ENCODE data around the gene IRX5.

IRX5 gene

DNA sequence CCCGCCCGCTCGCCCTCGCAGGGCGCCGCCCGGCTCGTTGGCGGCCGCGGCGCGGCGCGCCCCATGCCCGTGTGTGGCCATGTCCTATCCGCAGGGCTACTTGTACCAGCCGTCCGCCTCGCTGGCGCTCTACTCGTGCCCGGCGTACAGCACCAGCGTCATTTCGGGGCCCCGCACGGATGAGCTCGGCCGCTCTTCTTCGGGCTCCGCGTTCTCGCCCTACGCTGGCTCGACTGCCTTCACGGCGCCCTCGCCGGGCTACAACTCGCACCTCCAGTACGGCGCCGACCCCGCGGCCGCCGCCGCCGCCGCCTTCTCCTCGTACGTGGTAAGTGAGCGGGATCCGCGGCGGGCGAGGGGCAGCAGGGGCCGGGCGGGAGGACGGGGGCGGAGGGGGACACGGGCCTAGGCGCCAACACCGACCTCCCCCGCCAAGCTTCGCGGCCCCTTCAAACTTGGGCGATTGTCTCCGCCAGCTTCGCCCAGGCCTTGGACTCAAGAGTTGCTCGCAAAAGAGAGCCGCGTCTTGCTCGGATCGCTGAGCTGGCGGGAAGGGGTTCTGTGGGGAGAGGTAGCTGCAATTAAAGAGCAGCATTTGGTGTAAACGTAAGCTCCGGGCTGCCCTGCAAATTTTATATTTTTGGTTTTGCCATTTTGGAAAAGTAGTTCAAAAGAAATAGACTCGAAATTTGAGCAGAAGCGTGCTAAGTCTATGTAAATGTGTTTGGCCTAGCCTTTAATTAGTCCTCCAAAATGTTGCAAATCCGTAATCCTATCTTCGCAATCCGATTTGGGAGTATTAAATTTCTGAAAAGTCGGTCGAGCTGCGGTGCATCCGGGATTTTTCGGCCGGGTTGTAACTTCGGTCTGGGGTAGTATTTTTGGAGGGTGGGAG, 702 bp downstream of the IRX5 start:
- no peak for DNase-seq

DNA sequence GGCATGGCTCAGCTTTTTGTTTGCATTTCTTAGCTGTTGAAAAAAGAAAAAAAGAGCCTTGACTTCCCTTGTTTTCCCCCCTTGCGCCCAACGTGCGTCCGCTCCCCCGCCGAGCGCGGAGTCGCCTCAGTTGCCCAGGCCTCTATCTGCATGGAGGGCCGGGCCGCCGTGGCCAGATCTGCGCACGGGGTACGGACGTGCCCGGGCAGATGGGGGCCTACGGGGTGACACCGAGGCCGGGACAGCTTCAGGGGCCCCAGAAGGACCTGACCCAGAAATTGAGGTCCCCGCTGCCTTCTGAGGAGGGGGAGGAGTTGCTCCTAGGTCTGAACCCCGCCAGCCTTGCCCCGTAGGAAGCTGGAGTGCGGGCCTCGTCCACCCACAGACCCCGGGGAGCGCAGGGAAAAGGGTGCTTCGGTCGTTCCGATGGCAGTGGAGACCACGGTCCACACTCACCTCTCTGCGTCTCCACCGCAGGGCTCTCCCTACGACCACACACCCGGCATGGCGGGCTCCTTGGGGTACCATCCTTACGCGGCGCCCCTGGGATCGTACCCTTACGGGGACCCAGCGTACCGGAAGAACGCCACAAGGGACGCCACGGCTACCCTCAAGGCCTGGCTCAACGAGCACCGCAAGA, 1.5 kb downstream of the IRX5 start:
- no peak for DNase-seq

DNA sequence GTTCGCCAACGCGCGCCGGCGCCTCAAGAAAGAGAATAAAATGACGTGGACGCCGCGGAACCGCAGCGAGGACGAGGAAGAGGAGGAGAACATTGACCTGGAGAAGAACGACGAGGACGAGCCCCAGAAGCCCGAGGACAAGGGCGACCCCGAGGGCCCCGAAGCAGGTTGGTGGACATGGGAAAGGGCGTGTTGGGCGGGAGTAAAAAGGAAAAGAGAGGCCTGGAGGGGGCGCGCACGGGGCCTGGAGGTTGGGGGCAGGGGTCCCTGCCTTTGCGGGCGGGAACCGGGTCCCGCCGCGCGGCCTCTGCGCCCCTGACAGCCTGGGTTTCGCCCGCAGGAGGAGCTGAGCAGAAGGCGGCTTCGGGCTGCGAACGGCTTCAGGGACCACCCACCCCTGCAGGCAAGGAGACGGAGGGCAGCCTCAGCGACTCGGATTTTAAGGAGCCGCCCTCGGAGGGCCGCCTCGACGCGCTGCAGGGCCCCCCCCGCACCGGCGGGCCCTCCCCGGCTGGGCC, 2.1 kb downstream of the IRX5 start:
- DNase-seq = no peak

DNA sequence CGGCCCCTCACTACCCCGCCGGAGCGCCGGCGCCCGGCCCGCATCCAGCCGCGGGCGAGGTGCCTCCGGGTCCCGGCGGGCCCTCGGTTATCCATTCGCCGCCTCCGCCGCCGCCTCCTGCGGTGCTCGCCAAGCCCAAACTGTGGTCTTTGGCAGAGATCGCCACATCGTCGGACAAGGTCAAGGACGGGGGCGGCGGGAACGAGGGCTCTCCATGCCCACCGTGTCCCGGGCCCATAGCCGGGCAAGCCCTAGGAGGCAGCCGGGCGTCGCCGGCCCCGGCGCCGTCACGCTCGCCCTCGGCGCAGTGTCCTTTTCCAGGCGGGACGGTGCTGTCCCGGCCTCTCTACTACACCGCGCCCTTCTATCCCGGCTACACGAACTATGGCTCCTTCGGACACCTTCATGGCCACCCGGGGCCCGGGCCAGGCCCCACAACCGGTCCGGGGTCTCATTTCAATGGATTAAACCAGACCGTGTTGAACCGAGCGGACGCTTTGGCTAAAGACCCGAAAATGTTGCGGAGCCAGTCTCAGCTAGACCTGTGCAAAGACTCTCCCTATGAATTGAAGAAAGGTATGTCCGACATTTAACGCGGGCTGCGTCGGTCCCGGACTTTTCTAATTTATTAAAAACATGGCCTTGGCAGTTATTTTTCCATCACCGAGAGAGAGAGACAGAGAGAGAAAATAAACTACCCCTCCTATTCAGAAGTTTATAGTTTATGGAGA, 2.8 kb downstream of the IRX5 start:
- DNase-seq = no peak

DNA sequence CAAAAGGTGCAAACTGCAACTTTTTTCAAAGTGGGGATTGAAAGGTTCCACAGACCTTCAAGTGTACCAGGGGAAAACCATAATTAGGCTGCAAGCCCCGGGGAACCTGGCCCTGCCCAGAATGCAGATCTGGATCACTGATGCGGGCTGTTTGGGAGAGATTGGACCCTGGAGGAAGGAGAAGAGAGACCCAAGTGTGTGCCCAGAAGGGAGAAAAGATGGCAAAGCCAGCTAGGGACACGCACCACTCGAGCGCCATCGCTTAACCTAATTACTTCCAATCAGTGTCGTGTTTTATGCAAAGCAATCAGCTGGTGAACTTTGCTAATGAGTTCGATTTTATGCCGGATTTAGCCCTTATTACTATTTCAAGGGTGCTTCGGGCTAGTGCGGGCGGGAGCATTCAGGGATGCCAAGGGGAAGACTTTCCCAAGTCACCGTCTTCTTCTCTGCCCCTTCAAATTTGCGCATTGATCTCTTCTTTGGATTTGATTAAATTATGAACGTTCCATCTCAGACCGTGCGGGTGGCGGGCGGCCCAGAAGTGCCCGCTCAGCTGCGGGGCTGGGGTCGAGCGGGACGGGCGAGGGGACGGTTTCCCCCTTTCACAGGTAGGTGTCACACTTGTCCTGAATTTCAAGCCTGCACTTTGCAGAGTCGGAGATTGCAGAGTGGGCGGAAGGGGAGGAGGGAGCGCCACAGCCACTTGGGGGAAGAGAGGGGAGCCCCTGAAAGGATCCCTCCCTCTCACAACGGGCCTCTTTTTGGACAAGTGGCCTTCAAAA, 4.0 kb downstream of the IRX5 start:
- no peak for DNase-seq

DNA sequence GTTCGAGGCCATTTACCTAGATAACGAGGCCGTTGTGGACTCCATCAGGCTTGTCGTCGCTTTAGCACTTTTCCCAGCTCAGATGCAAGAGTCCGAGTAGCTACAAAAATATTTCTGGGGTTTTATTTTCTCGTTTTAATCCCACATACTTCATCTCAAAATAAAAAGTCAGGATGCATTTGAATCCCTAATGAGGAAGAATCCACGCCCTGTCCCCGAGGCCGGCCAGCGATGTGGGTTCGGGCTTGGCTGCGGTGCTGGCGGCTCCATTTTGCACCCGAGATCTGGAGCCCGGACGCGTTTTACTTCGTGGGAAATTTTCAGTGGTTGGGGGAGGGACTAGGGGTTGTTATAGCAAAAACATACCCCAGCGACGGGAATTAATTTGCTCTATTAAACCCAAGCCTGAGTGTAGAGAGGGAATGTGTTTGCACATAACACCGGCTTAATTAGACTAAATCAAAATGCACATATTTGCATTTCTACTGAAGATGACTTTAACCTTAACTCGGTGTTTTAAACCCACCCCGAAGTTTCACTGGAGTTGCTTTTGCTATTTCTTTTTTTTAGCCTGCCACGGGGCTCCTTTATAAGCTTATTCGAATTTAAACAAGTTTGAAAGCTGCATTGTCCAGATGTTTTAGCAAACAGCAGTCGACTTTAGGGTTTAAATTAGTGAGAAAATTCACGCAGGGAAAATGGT, 4.8 kb downstream of the IRX5 start:
- DNase-seq = no peak

DNA sequence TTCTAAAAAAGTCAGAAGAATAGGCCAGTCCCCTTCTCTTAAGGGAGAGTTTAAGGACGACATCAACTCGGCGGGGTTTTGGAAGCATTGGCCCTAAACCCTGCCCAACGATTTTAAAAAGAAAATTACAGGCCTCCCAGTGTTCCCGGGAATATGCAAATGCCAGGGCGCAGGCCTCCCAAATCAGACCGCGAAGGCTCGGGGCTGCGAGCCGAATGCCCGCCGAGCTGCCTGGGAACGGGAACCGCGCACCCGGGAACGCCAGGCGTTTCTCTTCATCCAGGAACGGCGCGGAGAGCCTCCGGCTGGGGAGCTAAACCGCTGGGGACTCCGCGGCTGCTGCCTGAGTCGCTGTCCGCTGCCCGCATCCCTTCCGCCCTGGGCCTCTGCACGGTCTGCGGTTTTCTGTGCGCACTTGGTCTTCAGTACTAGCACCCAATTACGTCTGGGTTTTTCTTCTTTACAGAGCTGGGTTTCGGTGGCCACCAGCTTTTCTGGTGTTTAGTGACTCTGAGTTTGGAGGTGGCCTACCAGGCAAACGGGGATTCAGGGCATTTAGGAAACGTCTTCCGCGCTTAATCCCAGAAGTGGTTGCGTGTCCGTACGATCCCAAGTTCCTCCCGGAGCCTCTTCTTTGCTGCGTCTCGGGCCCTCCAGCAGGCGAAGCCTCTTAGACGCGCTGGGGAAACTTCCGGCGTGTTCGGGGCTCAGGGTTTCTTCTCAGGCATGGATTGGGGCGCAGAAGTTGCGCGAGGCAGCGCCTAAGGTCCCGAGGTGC, 5.7 kb downstream of the IRX5 start:
- no peak for DNase-seq

DNA sequence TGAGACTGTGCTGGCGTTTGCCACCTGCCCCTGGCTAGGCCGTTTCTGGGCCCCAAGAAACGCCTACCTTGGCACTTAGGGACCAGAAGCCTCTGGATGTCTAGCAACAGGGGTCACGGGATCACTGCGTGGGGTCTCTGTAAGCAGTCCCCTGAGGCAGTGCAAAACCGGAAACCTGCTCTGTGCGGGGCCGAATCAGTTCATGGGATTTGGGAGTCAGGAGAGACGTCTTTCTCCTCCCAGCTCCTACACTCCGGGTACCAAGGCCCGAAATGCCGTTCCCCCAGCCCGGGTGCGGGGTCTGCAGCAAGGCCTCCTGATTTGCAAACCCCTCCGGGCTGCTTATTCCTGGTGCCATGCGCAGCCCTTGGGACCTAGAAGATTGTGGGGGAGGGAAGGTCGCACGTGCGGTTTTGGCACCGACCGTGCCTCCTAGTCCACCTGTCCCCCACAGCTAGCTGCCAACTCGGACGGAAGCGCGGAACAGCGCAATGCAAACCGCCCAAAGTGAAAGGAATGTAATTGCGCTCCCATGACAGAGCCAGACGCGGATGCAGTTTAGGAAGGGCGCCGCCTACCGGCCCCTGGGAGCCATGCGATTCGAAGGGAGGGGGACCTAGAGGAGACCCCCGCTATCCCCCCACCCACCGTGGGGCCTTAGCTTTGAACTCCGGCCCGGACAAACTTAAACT, 6.5 kb downstream of the IRX5 start:
- no peak for DNase-seq

DNA sequence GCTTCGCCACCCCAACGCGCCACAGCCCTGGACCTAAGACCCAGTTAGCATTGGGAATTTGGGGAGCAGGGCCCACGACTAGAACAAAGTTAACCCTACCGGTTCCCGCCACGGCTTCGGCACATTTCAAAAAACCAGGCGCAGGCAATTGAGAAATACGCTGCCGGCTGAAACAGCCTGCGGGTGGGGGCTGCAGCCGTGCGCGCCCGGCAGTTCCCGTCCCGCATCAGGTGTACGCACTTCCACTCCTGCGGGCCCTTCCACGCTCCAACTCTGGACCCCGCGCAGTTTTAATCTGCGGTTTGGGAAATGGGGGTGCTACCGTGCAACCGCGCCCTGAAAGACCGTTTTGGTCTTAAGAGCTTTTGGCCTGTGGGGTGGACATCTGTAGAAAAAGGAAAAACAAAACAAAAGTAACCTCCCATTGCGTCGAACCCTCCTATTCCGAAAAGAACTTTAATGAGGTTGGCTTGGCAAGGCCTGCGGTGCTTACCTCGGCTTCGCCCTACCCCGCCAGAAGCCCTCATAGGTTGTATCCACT, 7.1 kb downstream of the IRX5 start:
- no peak for DNase-seq

DNA sequence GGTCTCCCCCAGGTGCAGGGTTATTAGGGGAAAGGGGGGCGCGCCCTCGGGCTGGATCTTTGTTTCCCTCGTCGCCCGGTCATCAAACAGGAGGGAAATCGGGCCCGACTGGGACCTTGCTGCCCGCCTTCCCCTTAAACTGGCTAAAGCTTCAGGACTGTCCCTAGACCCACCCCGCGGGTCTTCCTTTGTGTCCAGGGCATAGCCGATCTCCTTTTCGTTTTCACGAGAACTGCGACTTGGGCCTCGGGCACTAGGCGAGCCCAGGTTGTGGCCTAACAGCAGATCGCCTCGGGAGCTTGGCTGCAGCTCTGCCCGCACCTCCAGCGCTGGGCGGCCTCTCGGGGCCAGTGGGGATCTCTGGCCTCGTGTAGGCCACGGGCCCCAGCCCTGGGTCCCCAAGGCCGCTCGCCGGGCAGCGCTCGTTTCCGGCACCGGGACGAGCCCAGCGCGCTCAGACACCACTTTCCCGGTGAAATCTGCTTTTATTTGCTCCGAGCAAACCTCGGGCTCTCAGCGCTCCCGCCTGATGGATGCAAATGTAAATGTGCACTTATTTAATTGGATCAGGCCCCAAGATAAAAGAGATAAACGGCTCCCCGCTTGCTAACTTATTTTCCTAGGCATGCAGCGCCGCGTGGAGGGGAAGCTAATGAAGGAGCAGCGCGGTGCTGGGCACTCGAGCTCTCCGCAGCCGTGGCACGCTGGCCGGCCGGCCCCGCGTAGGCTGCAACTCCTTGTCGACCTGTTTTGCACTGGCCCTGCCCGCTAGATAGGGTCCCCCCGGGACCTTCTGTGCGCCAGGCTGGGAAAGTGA, 7.8 kb downstream of the IRX5 start:
- no peak for DNase-seq

DNA sequence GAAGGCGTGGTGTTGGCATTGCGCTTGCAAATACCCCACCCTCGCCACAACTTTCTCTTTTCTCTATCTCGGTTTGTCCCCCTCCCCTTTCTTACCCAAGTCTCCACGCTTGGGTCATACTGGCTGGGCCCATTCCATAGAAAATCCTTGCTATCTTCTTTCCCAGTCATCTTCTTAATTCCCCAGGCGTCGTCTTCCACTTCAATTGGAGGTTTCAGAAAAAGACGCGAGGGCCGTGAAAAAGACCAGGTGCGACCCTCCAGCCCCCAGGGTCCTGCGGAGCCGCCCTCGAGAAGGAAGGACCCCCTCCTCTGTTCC, 8.3 kb downstream of the IRX5 start:
- DNase-seq = no peak

DNA sequence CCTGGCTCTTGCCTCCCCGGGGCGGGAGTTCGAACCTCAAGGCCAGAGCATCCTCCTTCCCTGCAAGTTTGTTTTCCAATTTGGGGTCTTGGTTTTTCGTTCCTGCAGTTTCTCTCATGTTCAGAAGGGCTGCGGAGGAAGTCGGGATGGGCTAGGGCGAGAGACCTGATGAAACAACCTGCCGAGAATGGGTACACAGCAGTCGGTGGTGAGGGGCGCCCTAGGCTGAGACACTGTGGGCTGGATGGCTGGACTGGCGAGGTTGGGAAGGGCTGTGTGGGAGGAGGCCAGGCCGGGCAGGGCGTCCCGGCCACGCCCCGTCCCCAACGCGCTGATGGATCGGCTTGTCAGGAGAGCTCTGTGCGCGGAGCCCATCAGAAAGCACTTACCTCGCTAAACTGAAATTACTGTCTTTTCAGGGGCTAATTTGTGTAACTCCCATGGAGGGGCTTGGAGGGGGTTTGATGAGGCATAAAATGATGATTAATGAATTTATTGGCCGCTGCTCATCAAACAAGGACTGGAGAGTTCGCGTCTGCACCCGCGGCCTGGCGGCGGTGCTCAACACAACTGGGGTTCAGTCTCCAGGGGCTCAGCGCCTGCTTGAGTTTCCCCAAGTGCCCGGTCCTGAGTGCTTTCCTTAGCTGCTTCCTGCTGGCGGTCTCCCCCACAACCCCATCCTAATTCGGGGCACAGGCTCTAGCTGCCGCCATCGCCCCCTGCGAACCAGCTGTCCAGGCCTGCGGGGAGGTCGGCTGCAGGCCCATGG, 9.0 kb downstream of the IRX5 start:
- no peak for DNase-seq

DNA sequence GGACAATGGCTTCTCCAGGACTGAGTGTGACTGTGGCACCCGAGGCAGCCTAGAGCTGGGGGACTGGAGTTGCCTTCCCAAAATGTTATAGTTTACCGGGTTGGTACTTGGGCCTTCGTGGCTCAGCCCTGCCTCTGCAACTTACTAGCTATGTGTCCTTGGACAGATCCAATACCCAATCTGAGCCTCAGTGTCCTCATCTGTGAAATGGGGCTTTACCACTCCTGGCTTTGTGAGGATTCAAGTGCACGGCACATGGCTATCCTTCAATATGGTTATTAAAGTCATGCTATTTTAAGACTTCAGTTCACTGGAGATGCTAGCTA, 9.6 kb downstream of the IRX5 start:
- no peak for DNase-seq

DNA sequence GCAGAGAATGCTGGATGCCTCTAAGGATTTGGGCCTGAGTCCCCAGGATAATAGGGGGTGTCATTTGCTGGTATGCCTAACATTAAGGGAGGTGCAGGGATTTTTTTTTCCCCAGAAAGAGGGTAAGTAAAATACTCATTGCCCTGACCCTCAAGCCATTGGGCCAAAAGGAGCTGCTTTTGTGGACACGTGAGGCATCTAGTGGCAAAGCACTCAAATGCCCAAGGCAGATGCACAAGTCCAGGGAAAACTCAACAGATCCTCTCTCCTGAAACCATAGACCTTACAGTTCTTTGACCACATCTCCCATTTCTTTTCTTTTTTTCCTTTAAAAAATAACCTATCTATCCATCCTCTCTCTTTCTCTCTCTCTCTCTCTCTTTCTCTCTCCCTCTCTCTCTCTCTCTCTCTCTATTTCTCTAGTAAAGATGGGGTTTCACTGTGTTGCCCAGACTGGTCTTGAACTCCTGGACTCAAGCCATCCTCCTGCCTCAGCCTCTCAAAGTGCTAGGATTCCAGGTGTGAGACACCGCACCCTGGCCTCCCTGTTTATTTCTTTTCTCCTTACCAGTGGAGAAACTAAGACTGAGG, 11.8 kb downstream of the IRX5 start:
- DNase-seq = no peak

DNA sequence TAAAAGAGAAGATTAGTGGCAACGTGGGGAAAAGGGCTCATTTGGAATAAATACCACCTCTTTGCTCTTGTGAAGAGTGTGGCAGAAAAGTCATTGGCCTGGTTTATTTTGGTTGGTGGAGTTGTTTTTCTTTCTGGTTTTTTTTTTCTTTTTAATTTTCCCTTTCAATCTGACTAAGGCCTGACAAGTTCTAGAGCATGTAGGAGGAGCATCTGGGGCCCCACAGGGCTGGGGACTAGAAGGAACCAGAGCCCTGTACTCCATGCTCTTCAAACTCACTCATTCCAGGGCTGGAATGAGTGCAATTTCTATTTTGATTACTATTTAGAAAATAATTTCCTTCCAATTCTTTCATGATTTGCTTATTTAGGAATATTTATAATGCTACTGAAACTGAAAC, 13.3 kb downstream of the IRX5 start:
- DNase-seq = no peak

DNA sequence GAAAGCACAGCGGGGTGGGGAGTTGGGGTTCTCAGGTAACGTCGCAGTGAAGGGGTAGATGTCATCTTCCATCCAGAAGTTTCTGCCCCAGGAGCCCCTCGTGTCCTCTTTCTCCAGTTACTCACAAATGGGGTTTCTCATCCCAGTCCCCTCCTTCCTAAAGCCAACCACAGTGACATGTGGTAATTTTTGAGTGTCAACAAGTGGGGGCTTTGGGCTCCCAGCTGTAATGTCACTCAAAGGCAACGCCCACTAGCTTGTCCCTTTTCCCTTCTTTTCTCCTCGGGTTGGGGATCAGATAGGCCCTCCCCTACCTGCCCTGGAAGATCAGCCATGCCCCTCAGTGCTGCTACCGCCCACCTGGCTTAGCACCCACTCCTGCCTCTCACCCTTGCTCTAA, 14.4 kb downstream of the IRX5 start:
- DNase-seq = no peak

DNA sequence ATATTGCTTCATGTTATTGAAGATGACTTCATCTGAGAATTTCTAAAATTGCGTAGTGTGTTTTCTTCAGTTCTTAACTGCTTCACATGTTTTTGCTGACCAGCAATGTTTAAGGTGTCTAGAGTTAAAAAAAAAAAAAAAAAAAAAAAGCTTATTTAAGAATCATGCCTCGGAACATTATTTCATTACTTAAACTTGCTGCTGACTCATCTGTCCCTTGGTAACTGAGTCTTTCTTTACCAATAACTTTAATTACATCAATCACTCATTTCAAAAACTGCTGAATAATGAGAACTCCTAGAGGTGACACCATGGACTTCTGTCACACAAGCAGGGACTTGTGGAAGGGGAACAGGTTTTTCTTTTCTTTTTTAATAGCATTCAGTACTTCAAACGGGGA, 16.2 kb downstream of the IRX5 start:
- DNase-seq = no peak

DNA sequence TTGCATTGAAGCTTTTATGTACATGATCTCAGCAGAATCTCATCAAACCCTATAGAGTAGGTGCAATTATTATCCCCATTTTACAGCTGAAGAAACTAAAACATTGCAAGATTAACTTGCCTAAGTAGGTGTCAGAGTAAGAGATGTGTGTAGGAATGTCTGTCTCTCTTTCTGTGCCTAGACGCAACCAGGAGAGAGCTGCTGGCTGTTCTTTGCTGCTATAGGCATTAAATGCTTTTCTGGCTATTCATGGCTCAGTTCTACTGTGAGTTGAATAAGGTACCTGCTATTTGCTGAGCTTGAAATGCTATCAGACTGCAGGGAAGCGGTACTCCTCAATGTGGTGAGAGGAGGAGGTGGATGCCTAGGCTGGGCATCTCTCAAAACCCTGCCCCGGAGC, 17.0 kb downstream of the IRX5 start:
- no peak for DNase-seq

DNA sequence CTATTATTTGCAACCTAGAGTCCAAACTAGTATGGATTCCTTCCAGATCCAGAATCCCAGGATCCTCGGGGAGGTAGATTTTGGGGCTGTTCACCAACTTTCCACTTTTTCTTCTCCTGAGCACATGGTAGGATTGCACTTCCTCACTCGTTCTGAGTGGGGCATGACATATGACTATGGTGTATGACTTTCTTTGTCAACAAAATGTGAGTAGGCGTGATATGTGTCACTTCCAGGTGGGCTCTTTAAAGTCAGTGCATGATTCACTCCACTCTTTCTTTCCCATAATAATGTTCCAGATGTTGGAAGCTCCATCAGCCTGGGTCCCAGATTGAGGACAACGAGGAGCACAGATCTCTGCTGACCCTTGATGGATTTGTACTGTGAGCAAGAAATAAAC, 21.5 kb downstream of the IRX5 start:
- DNase-seq = no peak

Data from HCEC 1CT (cell line).